Activated CD4-positive, alpha-beta T cell treated with anti-CD3 and anti-CD28 coated beads for 48 hours (primary cell): ENCODE data around the gene CA7.
"Not testable (repeated sequence)": the region's sequence is repeated elsewhere in the genome, so short reads cannot be mapped to it uniquely, and the experiment has no call there.

Experiments used
- DNase-seq: peaks from one replicate; pipeline ENCODE4 v3.0.0-alpha.2; 2020

The CA7 gene

GRCh38 chr16:66874079-66874775 lies 30.0 kb downstream of the CA7 start:
- DNase-seq: peak; percentile 36

- DNase-seq: peak; percentile 88
Observed at GRCh38 chr16:66878067-66878466, 33.9 kb downstream of the CA7 start.

DNA sequence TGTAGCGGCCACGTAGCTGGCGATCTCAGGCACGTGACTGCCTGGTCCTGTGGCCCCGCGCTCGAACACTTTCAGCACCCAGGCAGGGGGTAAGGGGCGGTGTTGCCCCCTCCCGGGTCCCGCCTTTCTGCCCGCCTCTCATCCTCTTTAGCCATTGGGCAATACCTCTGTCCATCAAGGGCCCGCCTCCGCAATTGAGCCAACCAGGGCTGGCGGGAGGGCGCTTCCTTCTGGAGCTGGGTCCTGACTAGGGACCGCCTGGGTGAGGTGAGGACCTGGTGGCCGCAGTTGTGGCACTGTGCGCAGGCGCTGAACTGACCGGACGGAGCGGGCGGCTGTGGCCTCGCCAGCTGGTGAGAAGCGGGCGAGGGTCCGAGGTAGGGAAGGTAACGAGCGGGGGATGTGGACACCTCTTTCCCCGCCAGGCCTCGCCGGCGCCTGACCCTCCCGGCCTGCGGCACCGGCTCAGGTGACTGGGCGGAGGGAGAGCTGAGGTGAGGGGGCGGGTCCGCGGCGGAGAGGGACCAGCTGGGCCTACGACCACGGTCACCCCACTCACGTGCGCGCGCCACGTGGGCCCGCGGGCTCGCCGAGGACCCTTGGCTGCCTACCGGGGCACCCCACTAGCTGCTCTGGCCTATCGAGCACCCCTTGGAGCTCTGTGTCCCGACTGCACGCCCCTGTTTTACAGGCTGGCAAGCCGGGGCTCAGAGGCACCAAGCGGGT lies 36.2 kb downstream of the CA7 start, which contains the start of gene PDP2:
Gene PDP2 (plus strand): TSS at position 228 of the 726 bp plus-strand sequence. CDS start 3,770 bp downstream, outside the sequence.
- peak; percentile 95 for DNase-seq

GRCh38 chr16:66881014-66881417 lies 36.8 kb downstream of the CA7 start:
- DNase-seq: peak; percentile 42

GRCh38 chr16:66881560-66881959 lies 37.3 kb downstream of the CA7 start:
- no peak for DNase-seq

- no peak for DNase-seq
Observed at GRCh38 chr16:66881964-66882508, 37.8 kb downstream of the CA7 start.

DNA sequence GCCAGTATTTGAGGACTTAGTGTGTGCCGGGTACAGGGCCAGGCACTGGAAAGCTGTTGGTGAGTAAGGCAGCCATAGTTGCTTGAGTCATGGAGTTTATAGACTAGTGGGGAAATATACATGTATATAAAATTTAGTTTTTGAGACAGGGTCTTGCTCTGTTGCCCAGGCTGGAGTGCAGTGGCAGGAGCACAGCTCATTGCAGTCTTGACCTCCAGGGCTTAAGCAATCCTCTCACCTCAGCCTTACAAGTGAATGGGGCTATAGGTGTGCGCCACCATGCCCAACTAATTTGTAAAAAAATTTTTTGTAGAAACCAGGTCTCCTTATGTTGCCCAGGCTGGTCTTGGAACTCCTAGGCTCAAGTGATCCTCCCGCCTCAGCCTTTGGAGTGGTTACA lies 38.5 kb downstream of the CA7 start:
- no peak for DNase-seq

GRCh38 chr16:66885491-66885890 lies 41.3 kb downstream of the CA7 start:
- DNase-seq: no peak

GRCh38 chr16:66886321-66886720 lies 42.1 kb downstream of the CA7 start:
- no peak for DNase-seq

DNA sequence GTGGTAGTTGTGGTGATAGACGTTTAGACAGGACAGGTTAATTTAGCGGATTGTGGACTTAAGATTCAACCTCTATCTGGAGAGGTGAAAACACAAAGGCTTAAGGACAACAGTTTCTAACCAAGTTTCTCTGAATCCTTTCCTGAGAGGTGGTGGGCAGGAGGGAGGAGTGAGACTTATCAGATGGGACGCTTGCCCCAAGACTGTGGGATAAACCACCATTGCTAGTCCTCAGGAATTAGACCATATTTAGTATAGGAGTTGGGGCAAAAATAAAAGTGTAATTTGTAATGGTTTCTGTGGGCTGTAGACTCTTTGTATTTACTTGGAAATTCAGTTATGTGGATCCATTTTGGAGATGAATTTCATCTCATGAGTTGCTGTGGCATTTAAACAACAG lies 42.7 kb downstream of the CA7 start:
- DNase-seq: no peak

DNA sequence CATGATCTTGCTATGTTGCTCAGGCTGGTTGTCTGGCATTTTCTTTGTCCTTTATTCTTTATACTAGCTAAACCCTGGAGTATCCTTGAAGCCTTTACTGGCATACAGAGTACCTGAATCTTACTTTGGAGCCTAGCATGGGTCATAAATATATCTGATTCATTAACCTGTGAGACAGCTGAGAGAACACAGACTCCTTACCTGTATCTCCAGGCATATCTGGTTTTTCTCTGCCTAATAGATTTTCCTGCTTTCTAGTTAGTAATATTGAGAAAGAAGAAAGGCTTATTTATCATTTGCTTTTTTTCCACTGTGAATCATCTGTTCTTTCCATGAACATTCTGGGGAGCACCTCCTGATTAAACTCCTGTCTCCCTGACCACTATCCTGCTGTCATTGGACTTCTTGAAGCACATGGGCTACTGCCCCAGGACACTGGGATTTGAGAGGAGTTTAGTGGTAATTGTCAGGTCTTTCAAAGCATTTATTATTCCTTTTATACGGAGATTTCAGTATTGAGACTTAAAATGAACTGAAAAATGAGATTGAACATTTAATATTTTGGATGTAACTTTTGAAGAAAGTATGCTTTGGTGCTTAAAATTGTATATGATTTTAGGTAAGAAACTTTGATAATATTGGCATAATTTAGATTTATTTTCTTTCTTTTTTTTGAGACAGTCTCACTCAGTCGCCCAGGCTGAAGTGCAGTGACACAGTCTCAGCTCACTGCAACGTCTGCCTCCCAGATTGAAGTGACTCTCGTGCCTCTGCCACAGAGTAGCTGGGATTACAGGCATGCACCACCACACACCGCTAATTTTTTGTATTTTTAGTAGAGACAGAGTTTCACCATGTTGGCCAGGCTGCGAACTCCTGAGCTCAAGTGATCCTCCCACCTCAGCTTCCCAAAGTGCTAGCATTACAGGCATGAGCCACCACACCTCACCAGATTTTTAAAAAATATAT lies 44.7 kb downstream of the CA7 start:
- no peak for DNase-seq

DNA sequence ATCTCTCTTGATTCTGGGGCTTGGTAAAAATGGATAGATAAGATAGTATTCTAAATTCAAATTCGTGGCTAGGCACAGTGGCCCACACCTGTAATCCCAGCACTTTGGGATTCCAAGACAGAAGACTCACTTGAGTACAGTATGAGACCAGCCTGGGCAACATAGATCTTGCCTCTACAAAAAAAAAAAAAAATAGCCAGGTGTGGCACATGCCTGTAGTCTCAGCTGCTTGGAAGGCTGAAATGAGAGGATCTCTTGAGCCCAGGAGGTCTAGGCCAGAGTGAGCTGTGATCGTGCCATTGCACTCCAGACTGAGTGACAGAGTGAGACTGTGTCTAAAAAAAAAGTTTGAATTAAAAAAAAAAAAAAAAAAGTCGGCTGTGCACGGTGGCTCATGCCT lies 45.4 kb downstream of the CA7 start:
- no peak for DNase-seq

DNA sequence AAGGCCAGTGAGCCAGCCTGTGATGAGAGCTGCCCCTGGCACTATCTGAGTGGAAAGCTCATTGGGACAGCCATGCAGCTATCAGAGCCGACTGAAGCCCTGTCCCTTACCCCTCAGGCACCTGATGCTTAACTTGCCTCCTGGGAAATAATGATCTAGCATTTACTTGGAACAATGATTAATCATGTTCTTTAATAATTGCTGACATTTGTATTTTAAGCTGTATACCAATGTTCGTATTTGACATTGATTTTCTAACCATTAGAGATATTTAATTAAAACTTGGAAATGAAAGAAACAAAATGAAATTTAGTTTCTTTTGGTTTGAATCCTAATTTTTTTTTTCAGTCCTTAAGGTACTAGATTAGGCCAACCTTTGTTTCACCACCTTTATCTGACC lies 46.6 kb downstream of the CA7 start:
- no peak for DNase-seq

- no peak for DNase-seq
Observed at GRCh38 chr16:66891360-66891759, 47.1 kb downstream of the CA7 start.

GRCh38 chr16:66891797-66892196 lies 47.6 kb downstream of the CA7 start:
- no peak for DNase-seq

- no peak for DNase-seq
Observed at GRCh38 chr16:66894055-66894454, 49.8 kb downstream of the CA7 start.

DNA sequence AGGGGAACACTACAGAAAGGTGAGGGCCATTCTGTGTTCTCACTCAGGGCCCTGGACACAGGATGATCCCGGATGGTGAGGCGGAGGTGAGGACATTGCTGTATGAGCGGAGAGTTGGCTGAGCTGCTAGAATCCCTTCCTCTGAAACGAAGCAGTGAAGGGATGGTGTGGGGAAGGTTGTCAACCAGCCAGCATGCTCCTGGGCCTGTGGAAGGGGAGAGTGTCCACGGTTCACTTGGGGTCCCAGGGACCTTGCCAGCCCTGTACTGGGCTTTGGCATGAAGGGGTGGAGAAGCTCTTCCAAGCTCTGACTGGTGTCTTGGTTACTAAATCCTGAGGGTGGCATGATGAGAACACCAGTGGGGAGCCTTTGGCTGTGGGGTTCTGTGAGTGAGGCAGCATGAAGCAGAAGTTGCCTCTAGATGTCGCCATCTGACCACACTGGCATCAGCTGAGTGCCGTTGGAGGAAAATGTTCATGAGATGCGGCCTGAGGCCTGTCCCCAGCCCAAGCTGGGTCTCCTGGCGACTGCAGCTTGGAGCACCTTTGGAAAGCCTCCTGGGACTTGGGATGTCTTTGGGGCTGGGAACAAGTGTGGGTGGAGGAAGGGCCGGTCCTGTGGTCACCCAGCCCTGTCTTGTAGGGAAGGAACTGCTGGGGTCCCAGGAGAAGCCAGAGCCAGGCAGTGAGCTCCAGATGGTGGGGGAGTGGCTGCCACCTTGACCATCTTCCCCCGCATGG lies 50.9 kb downstream of the CA7 start:
- peak; percentile 72 for DNase-seq

GRCh38 chr16:66895689-66895979 lies 51.4 kb downstream of the CA7 start:
- DNase-seq: no peak

- no peak for DNase-seq
Observed at GRCh38 chr16:66895999-66896398, 51.8 kb downstream of the CA7 start.

DNA sequence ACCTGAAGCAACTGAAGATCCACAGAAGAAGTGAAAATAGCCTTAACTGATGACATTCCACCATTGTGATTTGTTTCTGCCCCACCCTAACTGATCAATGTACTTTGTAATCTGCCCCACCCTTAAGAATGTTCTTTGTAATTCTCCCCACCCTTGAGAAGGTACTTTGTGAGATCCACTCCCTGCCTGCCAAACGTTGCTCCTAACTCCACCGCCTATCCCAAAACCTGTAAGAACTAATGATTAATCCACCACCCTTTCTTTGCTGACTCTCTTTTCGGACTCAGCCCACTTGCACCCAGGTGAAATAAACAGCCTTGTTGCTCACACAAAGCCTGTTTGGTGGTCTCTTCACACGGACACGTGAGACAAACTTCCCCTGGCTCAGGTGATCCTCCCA lies 52.5 kb downstream of the CA7 start:
- not testable (repeated sequence) for DNase-seq

DNA sequence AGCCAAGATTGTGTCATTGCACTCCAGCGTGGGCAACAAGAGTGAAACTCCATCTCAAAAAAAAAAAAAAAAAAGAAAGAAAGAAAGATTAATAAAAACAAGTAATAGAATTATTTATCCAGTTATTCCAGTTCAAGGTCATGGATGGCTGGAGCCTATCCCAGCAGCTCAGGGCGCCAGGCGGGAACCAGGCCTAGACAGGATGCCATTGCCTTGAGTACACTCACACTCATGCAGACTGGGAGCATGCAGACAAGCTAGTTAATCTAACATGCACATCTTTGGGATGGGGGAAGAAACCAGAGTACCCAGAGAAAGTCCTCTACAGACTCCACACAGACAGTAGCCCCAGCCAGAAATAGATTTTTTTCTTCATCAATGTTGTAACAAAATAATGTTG lies 54.0 kb downstream of the CA7 start:
- no peak for DNase-seq

GRCh38 chr16:66898933-66899309 lies 54.7 kb downstream of the CA7 start:
- DNase-seq: no peak
